ENCODE measurements around the gene ASCC1. TPM values are rescaled to one million over a fixed set of nuclear protein-coding genes. Genes with fewer than 3 reads are reported as not detected.

Gene ASCC1
- polyA plus RNA-seq, 2 of the 4 experiments (the other 2 are of a cell fraction), result 56.5 to 82.3 TPM

- TF ChIP-seq NFE2L2 (conservative IDR thresholded peaks at IDR 0.05; ENCODE audit: low read length) (no peak), RNF2 (IDR thresholded peaks at IDR 0.05; ENCODE audit: borderline replicate concordance, low read depth) (no peak), MAZ (IDR thresholded peaks at IDR 0.05; ENCODE audit: borderline replicate concordance, low read depth, low read length) (no peak), CBX8 (IDR thresholded peaks at IDR 0.05) (no peak), USF2 (IDR thresholded peaks at IDR 0.05) (no peak), MAX (IDR thresholded peaks at IDR 0.05) (no peak), KDM5A (IDR thresholded peaks at IDR 0.05) (no peak), KDM1A (IDR thresholded peaks at IDR 0.05; ENCODE audit: low read depth) (no peak), TP53 (CRISPR knock-in tag; IDR thresholded peaks at IDR 0.05) (no peak), EP300 (IDR thresholded peaks at IDR 0.05) (no peak), POLR2A (IDR thresholded peaks at IDR 0.05; ENCODE audit: low read length) (no peak), CEBPB (IDR thresholded peaks at IDR 0.05) (no peak), EHMT2 (IDR thresholded peaks at IDR 0.05; ENCODE audit: low read depth) (no peak), HOXA7 (CRISPR knock-in tag; IDR thresholded peaks at IDR 0.05) (no peak), ATOH8 (CRISPR knock-in tag; IDR thresholded peaks at IDR 0.05; ENCODE audit: low read depth) (no peak), SREBF2 (IDR thresholded peaks at IDR 0.05) (no peak), GATA3 (IDR thresholded peaks at IDR 0.05; ENCODE audit: borderline replicate concordance) (no peak), ESRRA (IDR thresholded peaks at IDR 0.05; ENCODE audit: borderline replicate concordance, low read length) (no peak)
- TF ChIP-seq, protein P1, sequence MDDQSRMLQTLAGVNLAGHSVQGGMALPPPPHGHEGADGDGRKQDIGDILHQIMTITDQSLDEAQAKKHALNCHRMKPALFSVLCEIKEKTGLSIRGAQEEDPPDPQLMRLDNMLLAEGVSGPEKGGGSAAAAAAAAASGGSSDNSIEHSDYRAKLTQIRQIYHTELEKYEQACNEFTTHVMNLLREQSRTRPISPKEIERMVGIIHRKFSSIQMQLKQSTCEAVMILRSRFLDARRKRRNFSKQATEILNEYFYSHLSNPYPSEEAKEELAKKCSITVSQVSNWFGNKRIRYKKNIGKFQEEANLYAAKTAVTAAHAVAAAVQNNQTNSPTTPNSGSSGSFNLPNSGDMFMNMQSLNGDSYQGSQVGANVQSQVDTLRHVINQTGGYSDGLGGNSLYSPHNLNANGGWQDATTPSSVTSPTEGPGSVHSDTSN (IDR thresholded peaks at IDR 0.05), result no peak
- TF ChIP-seq, protein P2, sequence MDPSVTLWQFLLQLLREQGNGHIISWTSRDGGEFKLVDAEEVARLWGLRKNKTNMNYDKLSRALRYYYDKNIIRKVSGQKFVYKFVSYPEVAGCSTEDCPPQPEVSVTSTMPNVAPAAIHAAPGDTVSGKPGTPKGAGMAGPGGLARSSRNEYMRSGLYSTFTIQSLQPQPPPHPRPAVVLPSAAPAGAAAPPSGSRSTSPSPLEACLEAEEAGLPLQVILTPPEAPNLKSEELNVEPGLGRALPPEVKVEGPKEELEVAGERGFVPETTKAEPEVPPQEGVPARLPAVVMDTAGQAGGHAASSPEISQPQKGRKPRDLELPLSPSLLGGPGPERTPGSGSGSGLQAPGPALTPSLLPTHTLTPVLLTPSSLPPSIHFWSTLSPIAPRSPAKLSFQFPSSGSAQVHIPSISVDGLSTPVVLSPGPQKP (IDR thresholded peaks at IDR 0.05; ENCODE audit: low read depth, low read length), result no peak
- ATAC-seq, result no peak
- Histone ChIP-seq H3K4me2 (no peak overlapping the region), H3K27ac (no peak overlapping the region; a peak in 1 of 6 replicates), H3K9me3 (no peaks in the 10 kb centered on the region), H3K4me3 (no peak overlapping the region), H3K4me1 (peaks cover 41% of the 10 kb centered on the region)
- 93% methylated on average over 1 of the region's 1 CpG for WGBS (ENCODE audit: missing lambda C conversion rate)
- no peak for DNase-seq (ENCODE audit: low read depth in 1 of 2, low spot score in 1 of 2)
- ChIA-PET POLR2A (interaction anchor here (0.6 to 0.7 kb wide), 3 partner anchors 21 to 95 kb away, joined by 3 to 5 read pairs (median 5); no protein-coding TSS in a partner anchor), CTCF (interaction anchor here (0.6 to 9.7 kb wide), 16 partner anchors 8 to 325 kb away, joined by 3 to 91 read pairs (median 4); partner anchors contain the start of gene DDIT4)
- no peak for FAIRE-seq
Observed at GRCh38 chr10:72221278-72221677, 5.2 kb upstream of the ASCC1 start.

DNA sequence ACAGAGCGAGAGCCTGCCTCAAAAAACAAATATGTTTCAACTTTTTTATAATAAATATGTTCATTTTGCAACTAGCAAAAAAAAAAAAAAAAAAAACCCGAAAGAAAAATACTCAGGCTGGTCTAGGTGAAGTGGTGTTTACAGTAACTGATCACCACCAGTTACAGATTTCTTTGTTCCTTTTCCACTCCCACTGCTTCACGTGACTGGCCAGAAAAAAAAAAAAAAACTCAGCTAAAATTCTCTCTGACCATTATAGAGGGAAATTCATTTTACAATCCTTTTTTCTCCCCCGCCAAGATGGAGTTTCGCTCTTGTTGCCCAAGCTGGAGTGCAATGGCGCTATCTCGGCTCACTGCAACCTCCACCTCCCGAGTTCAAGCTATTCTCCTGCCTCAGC, 4.6 kb upstream of the ASCC1 start:
- DNase-seq (ENCODE audit: low read depth in 1 of 2, low spot score in 1 of 2) (no peak), FAIRE-seq (no peak), ATAC-seq (no peak)
- POLR2A ChIA-PET, result interaction anchor here (0.6 to 0.7 kb wide), 2 partner anchors 21 to 39 kb away, joined by 3 to 5 read pairs; no protein-coding TSS in a partner anchor
- TF ChIP-seq MYC (IDR thresholded peaks at IDR 0.05; ENCODE audit: borderline replicate concordance, low read length), result no peak
- Histone ChIP-seq H3K9me3 (no peaks in the 10 kb centered on the region), H3K4me1 (peaks cover 38% of the 10 kb centered on the region), H3K27ac (peak overlapping the region in 1 of 2 experiments; percentile 65; a peak in 3 of 6 replicates), H3K4me3 (no peak overlapping the region), H3K4me2 (no peak overlapping the region)
- 85% methylated on average over 8 of the region's 8 CpGs for WGBS (ENCODE audit: missing lambda C conversion rate)
- CTCF ChIA-PET, result interaction anchor here (0.6 to 9.7 kb wide), 11 partner anchors 9 to 325 kb away, joined by 3 to 91 read pairs (median 4); partner anchors contain the start of gene DDIT4
